Measurements from ENCODE around the gene MPC1.

DNA sequence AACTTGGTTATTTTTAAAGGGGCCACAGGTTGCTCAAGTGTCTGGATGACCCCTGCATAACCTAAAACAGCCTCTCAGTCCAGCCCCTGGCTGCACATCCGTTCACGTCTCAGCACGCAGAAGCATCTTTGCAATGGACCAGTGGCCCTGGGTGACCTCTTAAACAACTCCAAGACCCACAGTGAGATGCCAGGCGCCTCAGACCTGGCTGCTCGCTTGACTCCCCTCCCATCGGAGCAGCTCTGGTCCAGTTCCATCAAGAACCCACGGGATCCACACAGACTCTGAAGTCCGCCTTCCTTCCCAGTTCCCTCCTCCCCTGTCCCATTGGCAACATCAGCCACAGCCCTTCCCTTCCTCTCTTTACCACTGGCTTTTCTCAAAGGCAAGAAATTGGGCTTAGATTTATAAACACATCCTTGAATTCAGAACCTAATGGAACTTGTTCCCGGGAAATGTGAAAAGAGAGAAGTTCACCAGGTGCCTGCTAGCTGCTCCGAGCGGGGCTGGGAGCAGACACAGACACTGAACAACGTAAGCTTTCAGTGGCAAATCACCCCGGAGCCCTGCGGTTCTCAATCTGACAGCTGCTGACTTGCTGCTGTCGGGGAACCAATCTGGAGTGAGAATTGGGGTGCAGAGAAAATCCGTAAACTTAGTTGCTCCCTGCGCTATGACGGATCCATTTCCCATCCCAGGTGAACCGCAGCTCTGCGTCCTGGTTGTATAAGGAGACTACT is 39.6 kb upstream of the MPC1 start:
- TF ChIP-seq TAF1 (IDR thresholded peaks at IDR 0.05; ENCODE audit: low read depth): no peak
- no peak for TF ChIP-seq CTCF (IDR thresholded peaks at IDR 0.05; ENCODE audit: poor library complexity, severe bottlenecking)
- TF ChIP-seq EZH2 (IDR thresholded peaks at IDR 0.05; ENCODE audit: borderline replicate concordance, insufficient read depth, low read length, poor library complexity, severe bottlenecking): no peak
